Left ventricle myocardium inferior (tissue), 1 donor: ENCODE data around the gene RBFOX1. TPM values are rescaled to one million over a fixed set of nuclear protein-coding genes. Genes with fewer than 3 reads are reported as not detected.

Experiments
- DNase-seq: peaks from one replicate; pipeline ENCODE4 v3.0.0-alpha.2; 2020
- H3K27ac ChIP-seq: fragments of 200-600 bp; replicated peaks from 2 replicates; pipeline ENCODE4 v1.8.0; 2021
- H3K27me3 ChIP-seq: fragments of 200-600 bp; 2 replicates; pipeline ENCODE4 v1.8.0; 2021; ENCODE audit warnings: low read depth
- H3K36me3 ChIP-seq: fragments of 200-600 bp; 2 replicates; pipeline ENCODE4 v1.8.0; 2021
- H3K4me1 ChIP-seq: fragments of 200-600 bp; 2 replicates; pipeline ENCODE4 v1.8.0; 2021
- H3K4me3 ChIP-seq: fragments of 200-600 bp; 2 replicates; pipeline ENCODE4 v1.8.0; 2021; ENCODE audit warnings: mild to moderate bottlenecking, moderate library complexity
- H3K9me3 ChIP-seq: fragments of 200-600 bp; replicated peaks from 2 replicates; pipeline ENCODE4 v1.8.0; 2021
- intact Hi-C: fragments of 100-400 bp; cut with micrococcal nuclease; formaldehyde crosslinking; loops from one replicate; pipeline ENCODE4 v1.11.0; 2022
- total RNA-seq: library from RNA; stranded (reverse); fragmentation: NEBNext Ultra II Directional; extraction: Animal tissue kit (Norgen Biotek cat#: 25700); gene quantifications from one replicate; pipeline ENCODE4 v1.2.1, GENCODE V29; 2021
- TF ChIP-seq, protein P1 (sequence below): fragments of 200-600 bp; IDR thresholded peaks from 2 replicates; pipeline ENCODE4 v1.8.0; 2021; ENCODE audit warnings: antibody characterized with exemption, mild to moderate bottlenecking, borderline replicate concordance
- donor health status: DM: no; HTN: yes; CAD: no; lungs with severe emphysema.

The RBFOX1 gene
- total RNA-seq, 1 donor from 2014 or later: 71.8 TPM

DNA sequence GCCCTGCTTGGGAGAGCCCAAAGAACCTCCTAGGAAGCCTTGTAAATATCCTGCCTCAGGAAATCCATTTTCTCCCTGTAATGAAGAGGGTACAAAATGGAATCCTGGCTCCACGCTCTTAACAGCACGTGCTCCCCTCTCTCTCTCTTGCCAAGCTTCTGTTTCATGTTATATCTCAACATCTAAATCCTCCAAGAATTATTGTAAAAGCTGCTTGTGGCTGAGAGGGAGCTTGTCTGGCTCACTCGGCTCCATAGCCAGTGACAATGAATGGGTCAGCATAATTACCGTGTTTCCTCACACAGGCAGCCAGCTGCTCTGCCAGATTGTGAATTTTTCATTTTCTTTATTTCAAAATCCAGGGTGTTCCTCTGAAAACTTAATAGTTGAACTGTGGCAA is 317.8 kb downstream of the RBFOX1 start:
- intact Hi-C loops: no loop called here

GRCh38 chr16:7651803-7652570 is 319.3 kb downstream of the RBFOX1 start:
- H3K36me3 ChIP-seq: peaks cover 6% of the 10 kb centered on the region
- no peaks in the 10 kb centered on the region for H3K27me3 ChIP-seq
- H3K27ac ChIP-seq: no peak overlapping the region
- DNase-seq: no peak
- no peaks in the 10 kb centered on the region for H3K9me3 ChIP-seq
- H3K4me1 ChIP-seq: no peaks in the 10 kb centered on the region
- H3K4me3 ChIP-seq: no peak overlapping the region
- intact Hi-C loops: no loop called here
- TF ChIP-seq, protein P1, sequence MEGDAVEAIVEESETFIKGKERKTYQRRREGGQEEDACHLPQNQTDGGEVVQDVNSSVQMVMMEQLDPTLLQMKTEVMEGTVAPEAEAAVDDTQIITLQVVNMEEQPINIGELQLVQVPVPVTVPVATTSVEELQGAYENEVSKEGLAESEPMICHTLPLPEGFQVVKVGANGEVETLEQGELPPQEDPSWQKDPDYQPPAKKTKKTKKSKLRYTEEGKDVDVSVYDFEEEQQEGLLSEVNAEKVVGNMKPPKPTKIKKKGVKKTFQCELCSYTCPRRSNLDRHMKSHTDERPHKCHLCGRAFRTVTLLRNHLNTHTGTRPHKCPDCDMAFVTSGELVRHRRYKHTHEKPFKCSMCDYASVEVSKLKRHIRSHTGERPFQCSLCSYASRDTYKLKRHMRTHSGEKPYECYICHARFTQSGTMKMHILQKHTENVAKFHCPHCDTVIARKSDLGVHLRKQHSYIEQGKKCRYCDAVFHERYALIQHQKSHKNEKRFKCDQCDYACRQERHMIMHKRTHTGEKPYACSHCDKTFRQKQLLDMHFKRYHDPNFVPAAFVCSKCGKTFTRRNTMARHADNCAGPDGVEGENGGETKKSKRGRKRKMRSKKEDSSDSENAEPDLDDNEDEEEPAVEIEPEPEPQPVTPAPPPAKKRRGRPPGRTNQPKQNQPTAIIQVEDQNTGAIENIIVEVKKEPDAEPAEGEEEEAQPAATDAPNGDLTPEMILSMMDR: no peak

More for the DNA sequence above, 317.8 kb downstream of the RBFOX1 start:
- H3K27me3 ChIP-seq: no peaks in the 10 kb centered on the region
- H3K4me3 ChIP-seq: no peak overlapping the region
- H3K4me1 ChIP-seq: no peaks in the 10 kb centered on the region
- TF ChIP-seq, protein P1: no peak
- peaks cover 6% of the 10 kb centered on the region for H3K36me3 ChIP-seq
- no peaks in the 10 kb centered on the region for H3K9me3 ChIP-seq
- no peak for DNase-seq
- H3K27ac ChIP-seq: no peak overlapping the region

DNA sequence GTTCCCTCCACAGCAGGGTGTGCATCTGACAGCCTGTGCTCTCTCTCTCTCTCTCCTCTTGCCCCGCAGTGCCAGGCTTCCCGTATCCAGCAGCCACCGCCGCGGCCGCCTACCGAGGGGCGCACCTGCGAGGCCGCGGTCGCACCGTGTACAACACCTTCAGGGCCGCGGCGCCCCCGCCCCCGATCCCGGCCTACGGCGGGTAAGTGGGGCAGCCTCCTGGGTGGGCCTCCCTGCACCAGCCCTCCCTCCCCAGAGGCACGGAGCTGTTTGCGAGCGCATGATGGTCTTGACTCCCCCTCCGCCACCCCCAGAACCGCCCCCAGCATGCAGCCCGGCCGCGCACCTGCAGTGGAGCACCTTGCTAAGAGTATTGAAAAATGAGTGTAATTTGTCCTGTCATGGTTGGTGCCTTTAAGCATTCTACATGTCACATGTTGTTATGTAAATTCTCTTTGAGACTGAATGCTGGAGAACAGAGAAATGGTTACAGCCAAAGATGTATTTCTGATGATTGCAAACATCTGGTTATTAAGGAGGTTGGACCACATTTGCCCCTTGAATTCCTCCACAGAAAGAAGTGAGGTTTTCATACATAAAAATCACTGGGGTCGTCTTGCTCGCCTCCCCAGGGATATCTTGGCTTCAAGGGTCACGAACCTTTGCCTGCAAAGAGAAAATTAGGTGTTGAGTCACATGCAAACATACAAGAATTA is 321.3 kb downstream of the RBFOX1 start:
- TF ChIP-seq, protein P1: no peak
- H3K36me3 ChIP-seq: peaks cover 6% of the 10 kb centered on the region
- H3K27ac ChIP-seq: no peak overlapping the region
- no peak for DNase-seq
- no peaks in the 10 kb centered on the region for H3K9me3 ChIP-seq
- H3K27me3 ChIP-seq: no peaks in the 10 kb centered on the region
- H3K4me3 ChIP-seq: no peak overlapping the region
- H3K4me1 ChIP-seq: no peaks in the 10 kb centered on the region
- intact Hi-C loops: no loop called here

GRCh38 chr16:7675628-7676027 is 343.0 kb downstream of the RBFOX1 start:
- no peak for DNase-seq
- TF ChIP-seq, protein P1: no peak
- no peaks in the 10 kb centered on the region for H3K9me3 ChIP-seq
- no peak overlapping the region for H3K27ac ChIP-seq
- peaks cover 8% of the 10 kb centered on the region for H3K36me3 ChIP-seq
- intact Hi-C loops: no loop called here
- no peaks in the 10 kb centered on the region for H3K27me3 ChIP-seq
- no peak overlapping the region for H3K4me3 ChIP-seq
- no peaks in the 10 kb centered on the region for H3K4me1 ChIP-seq

DNA sequence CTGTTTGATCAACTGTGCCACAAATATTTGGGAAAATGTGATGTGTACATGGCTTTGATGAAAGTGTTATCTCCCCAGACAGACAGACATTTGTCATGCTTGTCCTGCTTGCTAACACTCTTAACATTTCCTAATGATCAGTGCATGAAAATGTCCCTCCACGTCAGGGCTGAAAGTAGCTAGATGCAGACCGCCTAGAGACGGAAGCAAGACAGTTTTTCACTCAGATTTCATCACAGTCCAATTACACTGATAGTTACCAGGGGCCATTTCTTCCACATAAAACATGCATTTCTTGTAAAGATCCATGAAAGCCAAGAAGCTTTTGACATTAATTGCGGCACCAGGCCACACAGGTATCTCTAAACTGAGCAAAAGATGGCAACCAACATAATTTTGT is 347.7 kb downstream of the RBFOX1 start:
- DNase-seq: no peak
- no peaks in the 10 kb centered on the region for H3K4me1 ChIP-seq
- no peak overlapping the region for H3K4me3 ChIP-seq
- TF ChIP-seq, protein P1: no peak
- no peaks in the 10 kb centered on the region for H3K27me3 ChIP-seq
- intact Hi-C loops: no loop called here
- H3K27ac ChIP-seq: no peak overlapping the region
- H3K9me3 ChIP-seq: no peaks in the 10 kb centered on the region
- peaks cover 8% of the 10 kb centered on the region for H3K36me3 ChIP-seq
